DMS79 (cell line): ENCODE results near the gene MYO1A.
A peak's percentile ranks its signal among the peaks of the same experiment; 100 is the strongest.

ENCODE experiments used
- DNase-seq: peaks from one replicate; lab custom pipeline; 2025; lab: John Stamatoyannopoulos, UW

The MYO1A gene

DNA sequence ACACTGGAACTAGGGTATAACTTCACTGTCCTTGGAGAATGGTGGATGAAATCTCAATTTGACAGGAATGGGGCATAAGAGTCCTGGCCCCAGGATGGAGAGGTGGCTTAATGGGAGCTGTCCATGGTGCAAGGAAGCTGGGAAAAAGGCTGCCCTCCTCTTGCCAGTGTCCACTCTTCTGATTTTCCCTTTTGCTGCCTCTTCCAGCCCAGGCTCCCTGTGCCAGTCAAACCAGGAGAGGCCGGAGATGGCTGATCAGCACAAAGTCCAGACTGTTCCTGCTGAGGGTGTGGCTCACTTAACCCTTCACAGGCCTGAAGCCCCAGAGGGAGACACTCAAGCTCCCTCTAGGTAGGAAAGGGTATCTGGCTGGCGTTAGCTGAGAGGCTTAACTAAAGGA lies at the start of gene MYO1A:
TSS of gene MYO1A (minus strand) at position 240 of the 400 bp plus-strand sequence. CDS start 1,806 bp downstream, outside the sequence.
- no peak for DNase-seq

DNA sequence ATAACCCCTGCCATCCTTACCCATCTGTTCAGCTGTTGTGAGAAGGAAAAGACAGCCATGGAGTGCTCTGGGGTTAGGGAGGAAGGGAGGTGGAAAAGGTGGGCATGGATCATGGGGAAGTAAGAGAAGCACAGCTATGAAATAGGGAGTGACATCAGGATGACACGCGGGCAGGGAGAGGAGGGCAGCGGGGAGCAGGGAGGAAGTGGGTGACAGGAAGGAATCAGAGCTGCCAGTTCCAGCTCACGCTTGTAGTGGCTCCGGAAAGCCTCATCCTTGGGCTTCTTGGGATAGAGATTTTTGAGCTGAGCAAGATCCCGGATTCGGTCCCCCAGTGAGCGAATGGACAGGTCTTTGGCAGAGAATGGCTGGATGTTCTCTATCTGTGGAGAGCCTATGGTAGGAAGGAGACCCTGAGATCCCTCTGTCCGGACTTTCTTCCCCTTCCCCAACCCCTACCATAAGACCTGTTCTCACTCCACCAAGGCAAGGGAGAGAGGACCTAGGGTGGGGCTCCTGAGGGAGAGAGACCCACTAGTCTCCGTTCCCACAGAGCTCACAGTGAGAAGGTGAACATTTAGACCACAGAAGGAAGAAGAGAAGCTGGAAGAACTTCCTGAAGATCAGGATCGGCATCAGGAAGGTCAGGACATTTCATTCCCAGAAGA lies 49.3 kb upstream of the MYO1A start:
- DNase-seq: no peak

DNA sequence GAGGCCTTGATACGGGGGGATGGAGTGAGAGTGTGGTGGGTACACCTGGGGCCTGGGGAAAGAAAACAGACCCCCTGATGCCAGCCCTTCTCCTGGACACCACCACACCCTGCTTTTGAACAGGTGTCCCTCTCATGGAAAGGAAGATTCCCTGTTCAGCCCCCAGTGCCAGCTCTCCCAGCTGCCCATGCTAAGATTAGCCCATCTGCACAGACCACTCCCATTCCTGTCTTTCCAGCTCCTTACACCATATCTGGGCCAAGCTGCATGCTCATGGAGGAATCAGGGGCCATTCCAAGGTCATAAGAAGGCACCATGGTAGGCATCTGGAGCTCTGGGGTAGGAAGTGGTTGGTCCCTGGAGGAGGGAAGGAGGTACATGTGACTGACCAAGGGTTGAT lies 48.6 kb upstream of the MYO1A start:
- no peak for DNase-seq

- DNase-seq: no peak
Observed at GRCh38 chr12:57097554-57097835, 47.6 kb upstream of the MYO1A start.

GRCh38 chr12:57096748-57097553 lies 47.0 kb upstream of the MYO1A start:
- no peak for DNase-seq

DNA sequence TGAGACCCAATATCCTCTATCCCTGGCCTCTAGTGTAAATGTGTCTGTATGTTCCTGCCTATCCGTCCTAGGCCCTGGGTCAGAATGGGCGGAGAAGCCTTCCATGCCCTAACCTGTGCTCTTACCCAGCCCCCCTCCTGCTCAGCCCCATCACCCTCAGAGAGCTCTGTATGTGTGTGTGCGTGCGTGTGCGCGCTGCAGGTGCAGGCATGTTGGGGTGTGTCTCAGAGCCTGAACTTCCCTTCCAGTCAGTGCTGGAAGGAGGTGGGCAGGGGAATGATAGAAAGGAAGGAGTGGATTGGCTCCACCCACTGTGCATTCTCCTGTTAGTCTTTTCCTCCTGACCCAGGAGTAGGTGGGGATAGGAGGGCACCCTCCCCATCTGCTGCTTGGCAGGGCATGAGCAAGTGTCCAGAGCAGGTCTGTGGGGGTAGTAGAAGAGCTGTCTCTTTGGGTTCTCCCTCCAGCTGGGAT lies 46.2 kb upstream of the MYO1A start:
- peak; percentile 25 for DNase-seq

- no peak for DNase-seq
Observed at GRCh38 chr12:57095440-57095839, 45.5 kb upstream of the MYO1A start.

GRCh38 chr12:57094208-57095160 lies 44.6 kb upstream of the MYO1A start:
- no peak for DNase-seq

DNA sequence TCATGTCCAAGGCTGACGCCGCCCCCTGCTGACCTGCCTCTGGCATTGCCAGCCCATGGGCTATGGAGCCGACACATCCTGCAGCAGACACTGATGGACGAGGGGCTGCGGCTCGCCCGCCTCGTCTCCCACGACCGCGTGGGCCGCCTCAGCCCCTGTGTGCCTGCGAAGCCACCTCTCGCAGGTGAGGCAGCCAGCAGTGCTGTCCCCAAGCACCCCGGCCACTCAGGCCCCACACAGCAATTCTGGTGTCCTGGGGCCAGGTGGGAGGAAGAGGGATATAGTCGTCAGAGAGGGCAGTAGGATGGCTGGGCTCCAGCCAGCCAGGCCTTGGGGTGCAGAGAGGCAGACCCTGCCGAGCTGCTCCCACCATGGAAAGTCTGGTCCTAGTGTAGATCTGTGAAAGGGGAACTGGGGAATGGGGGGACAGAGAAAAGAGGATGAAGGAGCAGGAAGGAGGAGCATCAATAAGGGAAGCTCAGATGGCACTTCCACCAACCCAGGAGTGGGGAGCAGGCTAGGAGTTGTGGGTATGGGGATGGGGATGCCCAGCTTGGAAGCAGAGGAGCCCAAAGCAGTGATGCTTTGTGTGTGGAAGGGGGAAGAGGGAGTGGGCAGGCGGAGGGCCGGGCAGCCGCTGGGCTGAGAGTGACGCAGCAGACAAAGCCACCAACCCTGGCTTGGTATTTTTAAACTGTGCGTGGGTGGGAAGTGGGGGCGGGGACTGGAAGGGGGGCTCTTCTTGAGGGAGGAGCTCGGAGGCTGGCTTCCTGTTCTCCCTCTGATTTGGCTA lies 43.7 kb upstream of the MYO1A start:
- no peak for DNase-seq

DNA sequence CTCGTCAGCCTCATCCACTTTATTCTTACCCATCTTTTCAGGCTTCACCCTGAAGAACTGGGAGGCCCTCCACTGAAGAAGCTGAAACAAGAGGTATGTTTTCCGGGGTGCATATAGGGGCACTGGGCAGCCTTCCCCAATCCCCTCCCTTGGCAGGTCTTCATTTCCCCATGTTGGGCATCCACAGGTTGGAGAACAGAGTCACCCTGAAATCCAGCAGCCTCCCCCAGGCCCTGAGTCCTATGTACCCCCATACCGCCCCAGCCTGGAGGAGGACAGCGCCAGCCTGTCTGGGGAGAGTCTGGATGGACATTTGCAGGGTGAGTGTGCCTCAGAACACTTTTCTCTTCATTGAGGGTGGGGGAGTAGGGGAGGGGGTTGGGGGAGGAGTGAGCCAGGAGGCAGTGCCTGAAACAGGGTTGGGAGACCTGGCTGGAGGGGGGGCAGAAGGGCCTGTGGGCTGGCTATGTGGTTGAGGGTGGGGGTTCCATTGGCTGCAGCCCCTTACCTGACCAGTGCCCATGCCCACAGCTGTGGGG lies 43.0 kb upstream of the MYO1A start:
- DNase-seq: no peak

- no peak for DNase-seq
Observed at GRCh38 chr12:57092529-57092862, 42.6 kb upstream of the MYO1A start.

DNA sequence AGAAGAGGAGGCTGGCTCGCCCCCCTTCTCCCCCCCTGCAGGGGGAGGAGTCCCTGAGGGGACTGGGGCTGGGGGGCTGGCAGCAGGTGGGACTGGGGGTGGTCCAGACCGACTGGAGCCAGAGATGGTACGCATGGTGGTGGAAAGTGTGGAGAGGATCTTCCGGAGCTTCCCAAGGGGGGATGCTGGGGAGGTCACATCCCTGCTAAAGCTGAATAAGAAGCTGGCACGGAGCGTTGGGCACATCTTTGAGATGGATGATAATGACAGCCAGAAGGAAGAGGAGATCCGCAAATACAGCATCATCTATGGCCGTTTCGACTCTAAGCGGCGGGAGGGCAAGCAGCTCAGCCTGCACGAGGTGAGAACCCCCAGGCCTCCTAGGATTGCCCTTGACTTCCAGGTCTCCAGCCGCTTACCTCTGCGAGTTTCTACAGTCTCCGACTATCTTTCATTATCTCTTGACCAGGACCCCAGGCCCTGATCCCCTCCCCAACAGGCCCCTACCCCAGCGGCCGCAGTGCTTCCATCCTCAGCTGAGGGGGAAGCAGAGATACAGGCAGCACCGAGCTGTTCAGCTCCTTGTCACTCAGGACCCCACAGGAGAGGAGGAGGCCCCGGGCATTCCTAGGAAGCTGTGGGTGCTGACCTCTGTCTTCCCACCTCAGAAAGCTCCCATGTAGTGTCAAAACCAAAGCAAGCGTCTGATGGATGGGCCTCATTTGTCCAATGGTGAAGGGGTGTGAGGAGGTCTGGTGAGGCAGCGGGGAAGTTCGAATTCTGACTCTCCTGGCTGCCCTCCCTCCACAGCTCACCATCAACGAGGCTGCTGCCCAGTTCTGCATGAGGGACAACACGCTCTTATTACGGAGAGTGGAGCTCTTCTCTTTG lies 42.0 kb upstream of the MYO1A start:
- no peak for DNase-seq

GRCh38 chr12:57090924-57091637 lies 41.2 kb upstream of the MYO1A start:
- no peak for DNase-seq

DNA sequence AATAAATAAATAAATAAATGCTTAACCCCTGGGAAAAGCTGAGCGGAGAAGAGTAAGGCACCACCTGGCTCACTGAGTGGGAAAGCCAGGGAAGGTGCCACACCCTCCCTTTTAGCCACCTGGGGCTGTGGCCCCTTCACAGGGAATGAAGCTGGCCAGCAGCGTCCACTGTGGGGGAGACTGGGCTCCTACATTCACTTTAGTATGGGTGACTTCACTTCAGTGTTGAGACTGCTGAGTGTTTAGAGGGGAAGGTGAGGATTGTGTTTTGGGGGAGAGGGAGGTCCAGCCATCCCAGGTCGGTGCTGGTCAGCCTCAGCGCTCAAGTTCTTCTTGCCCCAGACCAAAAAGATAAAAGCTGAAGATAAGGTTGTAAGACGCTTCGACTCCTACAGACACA lies 40.6 kb upstream of the MYO1A start:
- no peak for DNase-seq

GRCh38 chr12:57089271-57090245 lies 39.6 kb upstream of the MYO1A start:
- DNase-seq: no peak

GRCh38 chr12:57088354-57089270 lies 38.7 kb upstream of the MYO1A start, which contains the start of gene NAB2:
Gene NAB2 (plus strand): TSS chr12:57089114. CDS start chr12:57089272, 158 bp downstream.
- peak; percentile 55 for DNase-seq

DNA sequence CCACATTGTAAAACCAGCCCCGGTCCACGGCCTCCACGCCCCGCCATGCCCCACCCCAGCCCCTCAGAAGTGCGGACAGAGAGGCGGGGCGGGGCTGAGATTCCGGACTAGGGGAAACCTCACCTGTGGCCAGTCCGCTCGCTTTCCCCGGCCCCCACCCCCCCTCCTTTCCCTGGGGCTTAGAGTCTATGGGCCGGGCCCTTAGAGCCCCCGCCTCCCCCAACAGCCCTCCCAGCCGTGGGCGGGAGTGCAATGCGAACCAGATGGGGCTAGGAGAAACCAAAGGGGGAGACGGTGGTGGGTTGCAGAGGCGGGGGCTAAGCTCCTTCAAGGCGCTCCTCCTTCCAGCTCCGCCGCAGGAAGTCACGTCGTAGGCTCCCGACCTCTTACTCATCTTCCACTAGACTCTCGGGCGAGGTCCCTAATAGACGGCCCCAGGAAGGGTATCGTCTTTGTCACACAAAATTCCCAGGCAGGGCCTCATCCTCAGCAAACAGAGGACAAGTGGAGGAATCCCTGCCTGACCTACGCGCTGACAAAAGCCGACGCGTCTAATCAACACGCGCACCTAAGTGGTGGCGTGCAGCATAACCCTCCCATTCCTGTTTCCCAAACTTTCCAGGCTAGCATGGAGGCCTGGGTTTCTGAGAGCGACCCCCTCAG lies 37.9 kb upstream of the MYO1A start:
- DNase-seq: peak; percentile 34
